SH-SY5Y (cell line): ENCODE data around the gene SPAG6.

Experiments
- GATA2 ChIP-seq: IDR thresholded peaks from 2 replicates; pipeline ENCODE4 v1.6.1; 2011; ENCODE audit warnings: mild to moderate bottlenecking, low read depth, low read length
- GATA3 ChIP-seq: IDR thresholded peaks from 2 replicates; pipeline ENCODE4 v1.6.1; 2011; ENCODE audit warnings: low read depth, mild to moderate bottlenecking, low read length, moderate library complexity

DNA sequence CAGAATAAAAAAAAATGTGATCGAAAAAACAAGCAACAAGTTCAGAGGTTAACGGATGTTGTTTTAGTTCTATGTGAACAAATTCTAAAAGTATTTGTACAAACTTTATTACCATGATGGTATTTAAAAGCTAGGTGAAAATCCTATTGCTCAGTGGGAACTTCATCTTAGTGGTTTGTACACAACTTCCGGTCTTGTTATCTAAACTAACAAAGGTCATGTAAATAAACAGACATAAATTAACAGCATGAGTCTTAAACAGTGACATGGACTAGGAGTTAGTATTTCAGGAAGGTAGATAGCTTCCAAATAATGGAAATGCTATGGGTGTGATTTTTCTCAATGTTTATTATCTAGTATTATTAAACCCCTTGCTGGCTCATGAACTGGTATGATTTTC lies 83.8 kb downstream of the SPAG6 start:
- TF ChIP-seq GATA3: no peak
- TF ChIP-seq GATA2: no peak
